Measurements from ENCODE around the gene SUGCT. TPM values are rescaled to one million over a fixed set of nuclear protein-coding genes. Genes with fewer than 3 reads are reported as not detected.

The SUGCT gene
- total and polyA plus RNA-seq, 2 of the 13 experiments (the other 11 are each of a cell fraction or from before 2014, with no cell fraction given) = 10.1 to 22.2 TPM

DNA sequence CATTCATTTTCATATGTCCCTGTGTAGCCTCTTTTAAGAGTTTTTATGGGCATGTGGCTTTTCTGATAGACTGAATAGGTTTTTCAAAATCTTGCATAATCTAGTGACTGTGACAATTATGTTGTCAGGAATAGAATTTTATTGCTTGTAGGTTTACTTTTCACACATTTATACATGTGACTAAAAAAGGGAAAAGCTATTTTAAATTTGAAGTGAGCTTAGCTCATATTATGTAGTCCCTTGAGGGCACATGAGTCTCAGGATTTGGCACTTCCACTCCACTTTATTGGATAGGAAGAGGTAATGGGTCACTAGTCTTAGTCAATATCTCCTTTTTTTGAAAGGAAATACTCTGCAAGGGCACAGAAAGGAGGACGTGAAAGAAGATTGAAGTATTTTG lies 247.3 kb downstream of the SUGCT start:
- no peak for TF ChIP-seq ZBTB8A (CRISPR knock-in tag; IDR thresholded peaks at IDR 0.05; ENCODE audit: borderline replicate concordance, low read depth)
- TF ChIP-seq, protein P1, sequence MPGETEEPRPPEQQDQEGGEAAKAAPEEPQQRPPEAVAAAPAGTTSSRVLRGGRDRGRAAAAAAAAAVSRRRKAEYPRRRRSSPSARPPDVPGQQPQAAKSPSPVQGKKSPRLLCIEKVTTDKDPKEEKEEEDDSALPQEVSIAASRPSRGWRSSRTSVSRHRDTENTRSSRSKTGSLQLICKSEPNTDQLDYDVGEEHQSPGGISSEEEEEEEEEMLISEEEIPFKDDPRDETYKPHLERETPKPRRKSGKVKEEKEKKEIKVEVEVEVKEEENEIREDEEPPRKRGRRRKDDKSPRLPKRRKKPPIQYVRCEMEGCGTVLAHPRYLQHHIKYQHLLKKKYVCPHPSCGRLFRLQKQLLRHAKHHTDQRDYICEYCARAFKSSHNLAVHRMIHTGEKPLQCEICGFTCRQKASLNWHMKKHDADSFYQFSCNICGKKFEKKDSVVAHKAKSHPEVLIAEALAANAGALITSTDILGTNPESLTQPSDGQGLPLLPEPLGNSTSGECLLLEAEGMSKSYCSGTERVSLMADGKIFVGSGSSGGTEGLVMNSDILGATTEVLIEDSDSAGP (CRISPR knock-in tag; IDR thresholded peaks at IDR 0.05; ENCODE audit: borderline replicate concordance) = no peak
- TF ChIP-seq, protein P2, sequence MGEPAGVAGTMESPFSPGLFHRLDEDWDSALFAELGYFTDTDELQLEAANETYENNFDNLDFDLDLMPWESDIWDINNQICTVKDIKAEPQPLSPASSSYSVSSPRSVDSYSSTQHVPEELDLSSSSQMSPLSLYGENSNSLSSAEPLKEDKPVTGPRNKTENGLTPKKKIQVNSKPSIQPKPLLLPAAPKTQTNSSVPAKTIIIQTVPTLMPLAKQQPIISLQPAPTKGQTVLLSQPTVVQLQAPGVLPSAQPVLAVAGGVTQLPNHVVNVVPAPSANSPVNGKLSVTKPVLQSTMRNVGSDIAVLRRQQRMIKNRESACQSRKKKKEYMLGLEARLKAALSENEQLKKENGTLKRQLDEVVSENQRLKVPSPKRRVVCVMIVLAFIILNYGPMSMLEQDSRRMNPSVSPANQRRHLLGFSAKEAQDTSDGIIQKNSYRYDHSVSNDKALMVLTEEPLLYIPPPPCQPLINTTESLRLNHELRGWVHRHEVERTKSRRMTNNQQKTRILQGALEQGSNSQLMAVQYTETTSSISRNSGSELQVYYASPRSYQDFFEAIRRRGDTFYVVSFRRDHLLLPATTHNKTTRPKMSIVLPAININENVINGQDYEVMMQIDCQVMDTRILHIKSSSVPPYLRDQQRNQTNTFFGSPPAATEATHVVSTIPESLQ (CRISPR knock-in tag; conservative IDR thresholded peaks at IDR 0.05) = no peak
- no peak for TF ChIP-seq ATF1 (CRISPR knock-in tag; IDR thresholded peaks at IDR 0.05)
- TF ChIP-seq, protein P3, sequence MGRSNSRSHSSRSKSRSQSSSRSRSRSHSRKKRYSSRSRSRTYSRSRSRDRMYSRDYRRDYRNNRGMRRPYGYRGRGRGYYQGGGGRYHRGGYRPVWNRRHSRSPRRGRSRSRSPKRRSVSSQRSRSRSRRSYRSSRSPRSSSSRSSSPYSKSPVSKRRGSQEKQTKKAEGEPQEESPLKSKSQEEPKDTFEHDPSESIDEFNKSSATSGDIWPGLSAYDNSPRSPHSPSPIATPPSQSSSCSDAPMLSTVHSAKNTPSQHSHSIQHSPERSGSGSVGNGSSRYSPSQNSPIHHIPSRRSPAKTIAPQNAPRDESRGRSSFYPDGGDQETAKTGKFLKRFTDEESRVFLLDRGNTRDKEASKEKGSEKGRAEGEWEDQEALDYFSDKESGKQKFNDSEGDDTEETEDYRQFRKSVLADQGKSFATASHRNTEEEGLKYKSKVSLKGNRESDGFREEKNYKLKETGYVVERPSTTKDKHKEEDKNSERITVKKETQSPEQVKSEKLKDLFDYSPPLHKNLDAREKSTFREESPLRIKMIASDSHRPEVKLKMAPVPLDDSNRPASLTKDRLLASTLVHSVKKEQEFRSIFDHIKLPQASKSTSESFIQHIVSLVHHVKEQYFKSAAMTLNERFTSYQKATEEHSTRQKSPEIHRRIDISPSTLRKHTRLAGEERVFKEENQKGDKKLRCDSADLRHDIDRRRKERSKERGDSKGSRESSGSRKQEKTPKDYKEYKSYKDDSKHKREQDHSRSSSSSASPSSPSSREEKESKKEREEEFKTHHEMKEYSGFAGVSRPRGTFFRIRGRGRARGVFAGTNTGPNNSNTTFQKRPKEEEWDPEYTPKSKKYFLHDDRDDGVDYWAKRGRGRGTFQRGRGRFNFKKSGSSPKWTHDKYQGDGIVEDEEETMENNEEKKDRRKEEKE (IDR thresholded peaks at IDR 0.05) = no peak
- no peak for TF ChIP-seq KLF16 (CRISPR knock-in tag; IDR thresholded peaks at IDR 0.05)
- TF ChIP-seq SOX5 (CRISPR knock-in tag; IDR thresholded peaks at IDR 0.05; ENCODE audit: borderline replicate concordance) = no peak
- no peak for TF ChIP-seq EP300 (IDR thresholded peaks at IDR 0.05; ENCODE audit: low read depth in 2 of 2, low read length in 2 of 2)
- no peak for TF ChIP-seq EP300 (CRISPR knock-in tag; IDR thresholded peaks at IDR 0.05; ENCODE audit: borderline replicate concordance)
- TF ChIP-seq, protein P4, sequence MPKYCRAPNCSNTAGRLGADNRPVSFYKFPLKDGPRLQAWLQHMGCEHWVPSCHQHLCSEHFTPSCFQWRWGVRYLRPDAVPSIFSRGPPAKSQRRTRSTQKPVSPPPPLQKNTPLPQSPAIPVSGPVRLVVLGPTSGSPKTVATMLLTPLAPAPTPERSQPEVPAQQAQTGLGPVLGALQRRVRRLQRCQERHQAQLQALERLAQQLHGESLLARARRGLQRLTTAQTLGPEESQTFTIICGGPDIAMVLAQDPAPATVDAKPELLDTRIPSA (CRISPR knock-in tag; IDR thresholded peaks at IDR 0.05; ENCODE audit: borderline replicate concordance) = no peak
- TF ChIP-seq SIX4 (CRISPR knock-in tag; IDR thresholded peaks at IDR 0.05) = no peak
- CTCF ChIA-PET (ENCODE audit: low intra/inter-chr PET ratio, low total read pairs) = no interaction called here

More for the DNA sequence above, 247.3 kb downstream of the SUGCT start:
- Histone ChIP-seq H2AFZ (ENCODE audit: low read length) (no peak overlapping the region), H3K27ac (ENCODE audit: extremely low read length, insufficient read depth, low read length) (no peak overlapping the region), H3K4me2 (ENCODE audit: low read depth, low read length) (no peak overlapping the region), H3K27me3 (ENCODE audit: control insufficient read depth in 1 of 2, insufficient read depth in 2 of 2, low read length in 2 of 2) (no peaks in the 10 kb centered on the region), H3K9ac (ENCODE audit: insufficient read depth, low read depth, low read length) (no peak overlapping the region), H3K36me3 (replicated peaks in 1 of 2; ENCODE audit: control insufficient read depth in 1 of 2, insufficient read depth in 2 of 2, low read length in 2 of 2) (no peaks in the 10 kb centered on the region), H3K4me3 (replicated peaks in 1 of 3; ENCODE audit: insufficient read depth in 1 of 3, low read depth in 2 of 3, low read length in 3 of 3) (no peak overlapping the region), H3K4me1 (ENCODE audit: insufficient read depth, low read length) (no peaks in the 10 kb centered on the region), H4K20me1 (ENCODE audit: insufficient read depth, low read length) (no peaks in the 10 kb centered on the region), H3K9me3 (ENCODE audit: low read length) (no peaks in the 10 kb centered on the region), H3K79me2 (ENCODE audit: insufficient read depth, low read length) (no peaks in the 10 kb centered on the region)
- POLR2A ChIA-PET = no interaction called here
- BruUV-seq (replicated peaks) = no TSS peak
- in situ Hi-C loops (cut with HindIII; ENCODE audit: extremely low pct_ligation_motif_present, low pct_unique_long_range_greater_than_20kb) = no loop called here
- FAIRE-seq (no peak), ATAC-seq (no peak), DNase-seq (ENCODE audit: low spot score) (no peak)
- intact Hi-C loops (cut with micrococcal nuclease; ENCODE audit: unreplicated experiment) = no loop called here
- WGBS (ENCODE audit: low lambda C conversion rate) = 97% methylated on average over 1 of the region's 1 CpG
